ENCODE results near the gene CCDC63.

The CCDC63 gene

GRCh38 chr12:110846615-110847566 lies at the start of gene CCDC63:
CCDC63 (plus strand) TSS chr12:110846987; CDS start chr12:110852955, 5,968 bp downstream.
- Mint-ChIP-seq H3K27me3 (peaks cover 80% of the 10 kb centered on the region), H3K36me3 (ENCODE audit: insufficient read depth) (peaks cover 2% of the 10 kb centered on the region), H3K9me3 (no peaks in the 10 kb centered on the region), H3K4me3 (peak within 1 kb of the TSS; percentile 70), H3K4me1 (peaks cover 5% of the 10 kb centered on the region), H3K27ac (ENCODE audit: low read depth) (no peak within 1 kb of the TSS)
- ATAC-seq (replicated peaks; ENCODE audit: extremely low read depth, poor library complexity, severe bottlenecking) (no peak), DNase-seq (ENCODE audit: low spot score in 2 of 2) (no peak)

- Mint-ChIP-seq H3K27me3 (no peaks in the 10 kb centered on the region), H3K27ac (ENCODE audit: low read depth) (no peak overlapping the region), H3K9me3 (no peaks in the 10 kb centered on the region), H3K4me3 (no peak overlapping the region), H3K4me1 (no peaks in the 10 kb centered on the region), H3K36me3 (ENCODE audit: insufficient read depth) (no peaks in the 10 kb centered on the region)
- DNase-seq (ENCODE audit: low spot score in 2 of 2): no peak
- ATAC-seq (replicated peaks; ENCODE audit: extremely low read depth, poor library complexity, severe bottlenecking): no peak
These were observed 48.3 kb upstream of the CCDC63 start for GRCh38 chr12:110798461-110798860.

DNA sequence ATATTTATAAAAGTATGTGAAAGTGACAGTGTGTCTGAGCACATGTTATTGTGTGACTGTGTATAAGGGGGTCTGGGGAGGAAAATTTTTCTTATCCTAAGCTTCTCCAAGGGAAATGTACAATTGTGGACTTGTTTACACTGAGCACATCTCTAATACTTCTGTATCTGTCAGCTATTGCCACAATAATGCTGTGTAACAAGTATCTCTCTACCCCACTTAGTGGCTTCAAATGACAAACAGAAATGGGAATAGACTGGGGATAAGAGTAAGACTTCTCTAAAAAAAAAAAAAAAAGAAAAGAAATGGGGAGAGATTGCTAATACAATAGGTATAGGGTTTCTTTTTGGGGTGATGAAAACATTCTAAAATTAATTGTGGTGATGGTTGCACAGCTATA lies 44.3 kb upstream of the CCDC63 start:
- Mint-ChIP-seq H3K4me1 (no peaks in the 10 kb centered on the region), H3K27ac (ENCODE audit: low read depth) (no peak overlapping the region), H3K4me3 (no peak overlapping the region), H3K27me3 (no peaks in the 10 kb centered on the region), H3K9me3 (peaks cover 5% of the 10 kb centered on the region), H3K36me3 (ENCODE audit: insufficient read depth) (no peaks in the 10 kb centered on the region)
- ATAC-seq (replicated peaks; ENCODE audit: extremely low read depth, poor library complexity, severe bottlenecking) (no peak), DNase-seq (ENCODE audit: low spot score in 2 of 2) (no peak)

GRCh38 chr12:110804406-110804805 lies 42.4 kb upstream of the CCDC63 start:
- peaks cover 5% of the 10 kb centered on the region for H3K9me3 Mint-ChIP-seq
- DNase-seq (ENCODE audit: low spot score in 2 of 2) (no peak), ATAC-seq (replicated peaks; ENCODE audit: extremely low read depth, poor library complexity, severe bottlenecking) (no peak)
- H3K27ac Mint-ChIP-seq (ENCODE audit: low read depth): no peak overlapping the region
- peaks cover 1% of the 10 kb centered on the region for H3K36me3 Mint-ChIP-seq (ENCODE audit: insufficient read depth)
- H3K4me3 Mint-ChIP-seq: no peak overlapping the region
- no peaks in the 10 kb centered on the region for H3K27me3 Mint-ChIP-seq
- no peaks in the 10 kb centered on the region for H3K4me1 Mint-ChIP-seq

DNA sequence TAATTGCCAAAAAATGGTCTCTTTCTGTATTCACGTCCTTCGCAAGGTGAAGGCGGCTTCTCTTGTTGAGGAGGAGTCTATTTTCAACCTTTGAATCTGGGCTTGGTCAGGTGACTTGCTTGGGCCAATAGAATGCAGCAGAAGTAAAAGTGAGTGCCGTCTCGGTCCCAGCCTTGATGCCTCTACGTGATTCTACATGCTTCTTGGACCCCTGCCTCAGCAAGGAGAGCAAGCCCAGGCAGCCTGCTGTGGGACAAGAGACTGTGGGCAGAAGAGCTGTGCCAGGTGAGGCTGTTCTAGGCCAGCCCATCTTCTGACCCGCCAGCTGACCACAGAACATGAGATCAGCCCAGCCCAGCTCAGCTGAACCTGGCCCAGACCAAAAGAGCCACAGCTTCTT lies 39.1 kb upstream of the CCDC63 start:
- DNase-seq (ENCODE audit: low spot score in 2 of 2) (no peak), ATAC-seq (replicated peaks; ENCODE audit: extremely low read depth, poor library complexity, severe bottlenecking) (no peak)
- Mint-ChIP-seq H3K4me3 (no peak overlapping the region), H3K4me1 (no peaks in the 10 kb centered on the region), H3K27ac (ENCODE audit: low read depth) (no peak overlapping the region), H3K27me3 (peaks cover 2% of the 10 kb centered on the region), H3K36me3 (ENCODE audit: insufficient read depth) (peaks cover 1% of the 10 kb centered on the region), H3K9me3 (peaks cover 5% of the 10 kb centered on the region)

GRCh38 chr12:110809149-110809548 lies 37.6 kb upstream of the CCDC63 start:
- Mint-ChIP-seq H3K4me1 (no peaks in the 10 kb centered on the region), H3K4me3 (no peak overlapping the region), H3K36me3 (ENCODE audit: insufficient read depth) (peaks cover 1% of the 10 kb centered on the region), H3K27me3 (peaks cover 17% of the 10 kb centered on the region), H3K9me3 (peaks cover 5% of the 10 kb centered on the region), H3K27ac (ENCODE audit: low read depth) (no peak overlapping the region)
- DNase-seq (ENCODE audit: low spot score in 2 of 2) (no peak), ATAC-seq (replicated peaks; ENCODE audit: extremely low read depth, poor library complexity, severe bottlenecking) (no peak)

GRCh38 chr12:110811972-110812371 lies 34.8 kb upstream of the CCDC63 start:
- ATAC-seq (replicated peaks; ENCODE audit: extremely low read depth, poor library complexity, severe bottlenecking) (no peak), DNase-seq (ENCODE audit: low spot score in 2 of 2) (no peak)
- H3K9me3 Mint-ChIP-seq: no peaks in the 10 kb centered on the region
- peaks cover 17% of the 10 kb centered on the region for H3K27me3 Mint-ChIP-seq
- no peak overlapping the region for H3K4me3 Mint-ChIP-seq
- H3K4me1 Mint-ChIP-seq: no peaks in the 10 kb centered on the region
- peaks cover 1% of the 10 kb centered on the region for H3K36me3 Mint-ChIP-seq (ENCODE audit: insufficient read depth)
- H3K27ac Mint-ChIP-seq (ENCODE audit: low read depth): no peak overlapping the region

DNA sequence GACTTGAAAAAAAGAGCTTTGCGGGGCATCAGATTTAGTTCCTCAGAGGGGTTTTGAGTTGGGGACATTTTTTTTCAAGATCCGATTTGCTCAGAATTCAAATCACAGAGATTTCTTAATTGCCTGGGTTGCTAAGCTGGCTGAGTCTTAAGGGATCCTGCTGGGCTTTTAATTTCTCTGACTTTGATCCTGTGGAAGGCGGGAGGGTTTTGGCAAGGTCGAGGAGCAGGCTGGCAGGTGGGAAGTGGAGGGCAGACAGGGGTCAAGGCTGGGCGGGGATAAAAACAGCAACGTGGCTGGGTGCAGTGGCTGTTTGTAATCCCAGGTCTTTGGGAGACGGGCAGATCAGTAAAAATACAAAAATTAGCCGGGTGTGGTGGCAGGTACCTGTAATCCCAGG lies 33.5 kb upstream of the CCDC63 start:
- DNase-seq (ENCODE audit: low spot score in 2 of 2) (no peak), ATAC-seq (replicated peaks; ENCODE audit: extremely low read depth, poor library complexity, severe bottlenecking) (no peak)
- Mint-ChIP-seq H3K27me3 (peaks cover 17% of the 10 kb centered on the region), H3K4me1 (no peaks in the 10 kb centered on the region), H3K36me3 (ENCODE audit: insufficient read depth) (peaks cover 4% of the 10 kb centered on the region), H3K27ac (ENCODE audit: low read depth) (no peak overlapping the region), H3K4me3 (no peak overlapping the region), H3K9me3 (no peaks in the 10 kb centered on the region)

GRCh38 chr12:110813756-110814155 lies 33.0 kb upstream of the CCDC63 start:
- peaks cover 17% of the 10 kb centered on the region for H3K27me3 Mint-ChIP-seq
- no peak overlapping the region for H3K27ac Mint-ChIP-seq (ENCODE audit: low read depth)
- no peaks in the 10 kb centered on the region for H3K9me3 Mint-ChIP-seq
- H3K4me3 Mint-ChIP-seq: no peak overlapping the region
- peaks cover 4% of the 10 kb centered on the region for H3K36me3 Mint-ChIP-seq (ENCODE audit: insufficient read depth)
- ATAC-seq (replicated peaks; ENCODE audit: extremely low read depth, poor library complexity, severe bottlenecking): no peak
- DNase-seq (ENCODE audit: low spot score in 2 of 2): no peak
- H3K4me1 Mint-ChIP-seq: no peaks in the 10 kb centered on the region

- no peak overlapping the region for H3K4me3 Mint-ChIP-seq
- H3K27me3 Mint-ChIP-seq: peaks cover 17% of the 10 kb centered on the region
- ATAC-seq (replicated peaks; ENCODE audit: extremely low read depth, poor library complexity, severe bottlenecking): no peak
- no peaks in the 10 kb centered on the region for H3K4me1 Mint-ChIP-seq
- peaks cover 2% of the 10 kb centered on the region for H3K36me3 Mint-ChIP-seq (ENCODE audit: insufficient read depth)
- no peaks in the 10 kb centered on the region for H3K9me3 Mint-ChIP-seq
- H3K27ac Mint-ChIP-seq (ENCODE audit: low read depth): no peak overlapping the region
- no peak for DNase-seq (ENCODE audit: low spot score in 2 of 2)
These were observed 30.5 kb upstream of the CCDC63 start for GRCh38 chr12:110816248-110816647.

- Mint-ChIP-seq H3K9me3 (no peaks in the 10 kb centered on the region), H3K4me3 (no peak overlapping the region), H3K4me1 (no peaks in the 10 kb centered on the region), H3K27me3 (peaks cover 17% of the 10 kb centered on the region), H3K36me3 (ENCODE audit: insufficient read depth) (peaks cover 2% of the 10 kb centered on the region), H3K27ac (ENCODE audit: low read depth) (no peak overlapping the region)
- ATAC-seq (replicated peaks; ENCODE audit: extremely low read depth, poor library complexity, severe bottlenecking): no peak
- no peak for DNase-seq (ENCODE audit: low spot score in 2 of 2)
These were observed 30.0 kb upstream of the CCDC63 start for GRCh38 chr12:110816779-110817178.

- no peaks in the 10 kb centered on the region for H3K9me3 Mint-ChIP-seq
These were observed 28.3 kb upstream of the CCDC63 start for GRCh38 chr12:110818511-110818910.

GRCh38 chr12:110819150-110819549 lies 27.6 kb upstream of the CCDC63 start:
- peaks cover 2% of the 10 kb centered on the region for H3K36me3 Mint-ChIP-seq (ENCODE audit: insufficient read depth)
- DNase-seq (ENCODE audit: low spot score in 2 of 2): no peak

More at GRCh38 chr12:110818511-110818910, 28.3 kb upstream of the CCDC63 start:
- H3K36me3 Mint-ChIP-seq (ENCODE audit: insufficient read depth): peaks cover 2% of the 10 kb centered on the region
- peaks cover 6% of the 10 kb centered on the region for H3K27me3 Mint-ChIP-seq
- no peak for ATAC-seq (replicated peaks; ENCODE audit: extremely low read depth, poor library complexity, severe bottlenecking)
- H3K4me1 Mint-ChIP-seq: no peaks in the 10 kb centered on the region
- no peak for DNase-seq (ENCODE audit: low spot score in 2 of 2)
- no peak overlapping the region for H3K27ac Mint-ChIP-seq (ENCODE audit: low read depth)
- no peak overlapping the region for H3K4me3 Mint-ChIP-seq

More at GRCh38 chr12:110819150-110819549, 27.6 kb upstream of the CCDC63 start:
- Mint-ChIP-seq H3K4me3 (no peak overlapping the region), H3K27me3 (no peaks in the 10 kb centered on the region), H3K4me1 (no peaks in the 10 kb centered on the region), H3K9me3 (no peaks in the 10 kb centered on the region), H3K27ac (ENCODE audit: low read depth) (no peak overlapping the region)
- no peak for ATAC-seq (replicated peaks; ENCODE audit: extremely low read depth, poor library complexity, severe bottlenecking)

Measured in central memory CD8-positive, alpha-beta T cell (primary cell).